ENCODE measurements around the gene ZNF766. TPM values are rescaled to one million over a fixed set of nuclear protein-coding genes. Genes with fewer than 3 reads are reported as not detected.
"Not testable (repeated sequence)": the region's sequence is repeated elsewhere in the genome, so short reads cannot be mapped to it uniquely, and the experiment has no call there.

Gene ZNF766
- total RNA-seq, 2 experiments from 2014 or later, result 39.3 to 43.2 TPM

DNA sequence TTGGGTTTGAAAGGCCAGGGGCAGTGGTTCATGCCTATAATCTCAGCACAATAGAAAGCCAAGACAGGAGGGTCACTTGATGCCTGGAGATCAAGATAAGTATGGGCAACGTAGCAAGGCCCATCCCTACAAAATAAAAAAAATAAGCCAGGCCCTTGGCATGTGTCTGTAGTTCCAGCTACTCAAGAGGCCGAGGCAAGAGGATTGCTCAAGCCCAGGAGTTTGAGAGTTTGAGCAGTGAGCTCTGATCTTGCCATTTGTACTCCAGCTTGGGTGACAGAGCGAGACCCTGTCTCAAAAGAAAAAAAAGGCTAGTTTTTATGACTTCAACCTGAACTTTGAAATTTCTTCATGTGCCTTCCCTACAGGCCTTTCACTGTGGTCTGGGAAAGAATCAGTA lies 22.4 kb downstream of the ZNF766 start:
- H3K4me1 ChIP-seq (ENCODE audit: insufficient read depth, low read length), result peaks cover 9% of the 10 kb centered on the region
- DNase-seq (no peak), ATAC-seq (ENCODE audit: poor library complexity) (no peak)
- no peaks in the 10 kb centered on the region for H3K27me3 Mint-ChIP-seq
- H3K9me3 ChIP-seq (ENCODE audit: control insufficient read depth in 1 of 2, insufficient read depth in 1 of 2, low read length in 2 of 2), result peaks cover 42 to 54% of the 10 kb centered on the region in 2 experiments
- POLR2A ChIA-PET, result no interaction called here
- TF ChIP-seq, protein P1, sequence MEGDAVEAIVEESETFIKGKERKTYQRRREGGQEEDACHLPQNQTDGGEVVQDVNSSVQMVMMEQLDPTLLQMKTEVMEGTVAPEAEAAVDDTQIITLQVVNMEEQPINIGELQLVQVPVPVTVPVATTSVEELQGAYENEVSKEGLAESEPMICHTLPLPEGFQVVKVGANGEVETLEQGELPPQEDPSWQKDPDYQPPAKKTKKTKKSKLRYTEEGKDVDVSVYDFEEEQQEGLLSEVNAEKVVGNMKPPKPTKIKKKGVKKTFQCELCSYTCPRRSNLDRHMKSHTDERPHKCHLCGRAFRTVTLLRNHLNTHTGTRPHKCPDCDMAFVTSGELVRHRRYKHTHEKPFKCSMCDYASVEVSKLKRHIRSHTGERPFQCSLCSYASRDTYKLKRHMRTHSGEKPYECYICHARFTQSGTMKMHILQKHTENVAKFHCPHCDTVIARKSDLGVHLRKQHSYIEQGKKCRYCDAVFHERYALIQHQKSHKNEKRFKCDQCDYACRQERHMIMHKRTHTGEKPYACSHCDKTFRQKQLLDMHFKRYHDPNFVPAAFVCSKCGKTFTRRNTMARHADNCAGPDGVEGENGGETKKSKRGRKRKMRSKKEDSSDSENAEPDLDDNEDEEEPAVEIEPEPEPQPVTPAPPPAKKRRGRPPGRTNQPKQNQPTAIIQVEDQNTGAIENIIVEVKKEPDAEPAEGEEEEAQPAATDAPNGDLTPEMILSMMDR (IDR thresholded peaks at IDR 0.05), result no peak
- peaks cover 72% of the 10 kb centered on the region for H3K36me3 Mint-ChIP-seq (ENCODE audit: low read depth)
- CTCF ChIA-PET, result no interaction called here
- H3K27ac Mint-ChIP-seq, result no peak overlapping the region
- H3K4me3 ChIP-seq (ENCODE audit: low read length), result no peak overlapping the region
- intact Hi-C loops (cut with DNase I, micrococcal nuclease), result no loop called here
- peaks cover 13% of the 10 kb centered on the region for H3K9me3 Mint-ChIP-seq
- peak overlapping the region; percentile 31 for H3K4me3 Mint-ChIP-seq
- no peaks in the 10 kb centered on the region for H3K27me3 ChIP-seq (ENCODE audit: control insufficient read depth in 1 of 2, insufficient read depth in 2 of 2, low read length in 2 of 2)
- peaks cover 13% of the 10 kb centered on the region for H3K4me1 Mint-ChIP-seq (ENCODE audit: low read depth)
- peaks cover 22% of the 10 kb centered on the region for H3K36me3 ChIP-seq (ENCODE audit: insufficient read depth, low read length)
- no peak overlapping the region for H3K27ac ChIP-seq (ENCODE audit: low read depth in 1 of 2, low read length in 2 of 2)

GRCh38 chr19:52292946-52293345 lies 23.6 kb downstream of the ZNF766 start:
- ATAC-seq (ENCODE audit: poor library complexity); DNase-seq; H3K4me3 ChIP-seq (ENCODE audit: low read length); H3K27ac Mint-ChIP-seq; POLR2A ChIA-PET; H3K27me3 ChIP-seq (ENCODE audit: control insufficient read depth in 1 of 2, insufficient read depth in 2 of 2, low read length in 2 of 2); H3K27ac ChIP-seq (ENCODE audit: low read depth in 1 of 2, low read length in 2 of 2); intact Hi-C loops (cut with DNase I, micrococcal nuclease); H3K27me3 Mint-ChIP-seq; H3K4me3 Mint-ChIP-seq: not testable (repeated sequence)
- Histone ChIP-seq H3K4me1 (ENCODE audit: insufficient read depth, low read length) (peaks cover 16% of the 10 kb centered on the region), H3K9me3 (ENCODE audit: control insufficient read depth in 1 of 2, insufficient read depth in 1 of 2, low read length in 2 of 2) (peaks cover 36 to 46% of the 10 kb centered on the region in 2 experiments), H3K36me3 (ENCODE audit: insufficient read depth, low read length) (peaks cover 21% of the 10 kb centered on the region)
- CTCF ChIA-PET, result interaction anchor here (0.7 kb wide), 1 partner anchor 32 kb away, joined by 4 read pairs; no protein-coding TSS in a partner anchor
- peaks cover 72% of the 10 kb centered on the region for H3K36me3 Mint-ChIP-seq (ENCODE audit: low read depth)
- H3K9me3 Mint-ChIP-seq, result peaks cover 21% of the 10 kb centered on the region
- H3K4me1 Mint-ChIP-seq (ENCODE audit: low read depth), result peaks cover 23% of the 10 kb centered on the region

GRCh38 chr19:52296400-52296772 lies 27.0 kb downstream of the ZNF766 start:
- CTCF ChIA-PET, result no interaction called here
- H3K9me3 ChIP-seq (ENCODE audit: control insufficient read depth in 1 of 2, insufficient read depth in 1 of 2, low read length in 2 of 2), result peaks cover 38 to 44% of the 10 kb centered on the region in 2 experiments
- peak overlapping the region; percentile 34 to 45 for H3K27ac ChIP-seq (ENCODE audit: low read depth in 1 of 2, low read length in 2 of 2)
- peak overlapping the region; percentile 80 for H3K4me3 ChIP-seq (ENCODE audit: low read length)
- POLR2A ChIA-PET, result interaction anchor here (1.5 to 1.9 kb wide), 2 partner anchors 248 to 666 kb away, joined by 4 to 6 read pairs; partner anchors contain the start of genes ZNF432 and ZNF816
- peaks cover 20% of the 10 kb centered on the region for H3K4me1 ChIP-seq (ENCODE audit: insufficient read depth, low read length)
- intact Hi-C loops (cut with DNase I, micrococcal nuclease), result loop anchor here in 1 of 2 experiments (2.0 to 5.0 kb wide), 5 partner anchors 28 to 394 kb away; partner anchors contain the start of genes ZNF610, ZNF766 and ZNF808
- DNase-seq (no peak), ATAC-seq (ENCODE audit: poor library complexity) (peak; percentile 1)
- TF ChIP-seq, protein P1 (IDR thresholded peaks at IDR 0.05), result no peak
- Mint-ChIP-seq H3K4me1 (ENCODE audit: low read depth) (peaks cover 18% of the 10 kb centered on the region), H3K36me3 (ENCODE audit: low read depth) (peaks cover 75% of the 10 kb centered on the region), H3K4me3 (peak overlapping the region; percentile 88), H3K27ac (peak overlapping the region; percentile 99), H3K9me3 (peaks cover 24% of the 10 kb centered on the region), H3K27me3 (peaks cover 4% of the 10 kb centered on the region)
- peaks cover 16% of the 10 kb centered on the region for H3K36me3 ChIP-seq (ENCODE audit: insufficient read depth, low read length)
- no peaks in the 10 kb centered on the region for H3K27me3 ChIP-seq (ENCODE audit: control insufficient read depth in 1 of 2, insufficient read depth in 2 of 2, low read length in 2 of 2)

Measured in CD4-positive, alpha-beta T cell (primary cell).